IPS-18a (cell line): Measurements from ENCODE around the gene TLE6.
"Not testable (repeated sequence)": the region's sequence is repeated elsewhere in the genome, so short reads cannot be mapped to it uniquely, and the experiment has no call there.

Experiments used
- H3K27ac ChIP-seq: one replicate; pipeline ENCODE4 v1.5.1; 2013; ENCODE audit warnings: low read length
- H3K27me3 ChIP-seq: one replicate; pipeline ENCODE4 v1.6.1; 2013; ENCODE audit warnings: mild to moderate bottlenecking, low read length; ENCODE audit not compliant: control insufficient read depth, insufficient read depth
- H3K36me3 ChIP-seq: one replicate; pipeline ENCODE4 v1.6.1; 2013; ENCODE audit warnings: low read depth, low read length; ENCODE audit not compliant: control insufficient read depth
- H3K4me1 ChIP-seq: one replicate; pipeline ENCODE4 v1.6.1; 2013; ENCODE audit warnings: low read depth, low read length; ENCODE audit not compliant: control insufficient read depth
- H3K4me3 ChIP-seq: one replicate; pipeline ENCODE4 v1.5.1; 2013; ENCODE audit warnings: low read length
- H3K9ac ChIP-seq: one replicate; pipeline ENCODE4 v1.6.1; 2013; ENCODE audit warnings: mild to moderate bottlenecking, low read length, moderate library complexity
- H3K9me3 ChIP-seq: one replicate; pipeline ENCODE4 v1.6.1; 2013; ENCODE audit warnings: low read depth, low read length; ENCODE audit not compliant: control insufficient read depth

TLE6 gene

GRCh38 chr19:3034406-3034655 lies 57.0 kb downstream of the TLE6 start:
- Histone ChIP-seq H3K27me3 (peaks cover 72% of the 10 kb centered on the region), H3K4me1 (peaks cover 10% of the 10 kb centered on the region), H3K36me3 (no peaks in the 10 kb centered on the region), H3K9me3 (no peaks in the 10 kb centered on the region), H3K27ac (no peak overlapping the region), H3K9ac (no peak overlapping the region), H3K4me3 (no peak overlapping the region)

- H3K4me3 ChIP-seq, result peak overlapping the region; percentile 70
- no peaks in the 10 kb centered on the region for H3K9me3 ChIP-seq
- H3K27me3 ChIP-seq, result peaks cover 66% of the 10 kb centered on the region
- no peak overlapping the region for H3K27ac ChIP-seq
- H3K36me3 ChIP-seq, result no peaks in the 10 kb centered on the region
- peaks cover 10% of the 10 kb centered on the region for H3K4me1 ChIP-seq
- H3K9ac ChIP-seq, result peak overlapping the region; percentile 17
Observed at GRCh38 chr19:3034656-3035541, 57.5 kb downstream of the TLE6 start.

DNA sequence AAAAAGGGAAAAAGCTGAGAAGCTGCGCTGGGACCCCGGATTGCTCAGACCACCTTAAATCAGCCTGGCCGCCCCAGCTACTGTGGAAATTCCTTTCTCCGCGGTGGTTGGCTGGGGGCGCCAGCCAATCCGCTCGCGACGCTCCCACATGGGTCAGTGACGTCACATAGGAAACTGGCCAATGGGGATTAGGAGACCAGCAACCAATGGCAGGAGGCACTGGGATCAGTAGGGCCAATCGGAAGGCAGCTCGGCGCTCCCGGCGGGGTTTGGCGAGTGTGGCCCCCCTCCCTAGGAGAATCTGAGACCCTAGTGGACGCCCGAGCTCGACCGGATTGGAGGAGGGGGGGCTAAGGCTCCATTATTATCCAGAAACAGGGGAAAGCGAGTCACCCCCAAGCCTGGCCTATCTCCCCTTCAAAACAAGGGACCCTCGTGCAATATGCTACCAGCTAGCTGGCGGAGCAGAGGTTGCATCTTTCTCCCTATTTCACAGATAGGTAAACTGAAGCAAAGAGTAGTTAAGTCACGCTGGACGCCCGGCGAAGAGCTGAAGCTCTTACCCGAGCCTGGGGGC lies 58.3 kb downstream of the TLE6 start:
- Histone ChIP-seq H3K9me3 (no peaks in the 10 kb centered on the region), H3K9ac (peak overlapping the region; percentile 29), H3K4me3 (peak overlapping the region; percentile 70), H3K36me3 (no peaks in the 10 kb centered on the region), H3K4me1 (peaks cover 10% of the 10 kb centered on the region), H3K27me3 (peaks cover 59% of the 10 kb centered on the region), H3K27ac (peak overlapping the region; percentile 63)

GRCh38 chr19:3036119-3036976 lies 59.0 kb downstream of the TLE6 start:
- peaks cover 10% of the 10 kb centered on the region for H3K4me1 ChIP-seq
- H3K36me3 ChIP-seq, result no peaks in the 10 kb centered on the region
- peaks cover 52% of the 10 kb centered on the region for H3K27me3 ChIP-seq
- H3K9me3 ChIP-seq, result no peaks in the 10 kb centered on the region
- H3K4me3 ChIP-seq, result peak overlapping the region; percentile 70
- peak overlapping the region; percentile 45 for H3K9ac ChIP-seq
- peak overlapping the region; percentile 63 for H3K27ac ChIP-seq

- H3K4me3 ChIP-seq, result peak overlapping the region; percentile 70
- not testable (repeated sequence) for H3K27ac ChIP-seq, H3K9ac ChIP-seq
Observed at GRCh38 chr19:3036977-3037544, 59.7 kb downstream of the TLE6 start.

GRCh38 chr19:3038214-3038613 lies 60.9 kb downstream of the TLE6 start:
- Histone ChIP-seq H3K9ac (no peak overlapping the region), H3K4me1 (peaks cover 10% of the 10 kb centered on the region), H3K27ac (no peak overlapping the region), H3K4me3 (no peak overlapping the region), H3K36me3 (no peaks in the 10 kb centered on the region), H3K27me3 (peaks cover 35% of the 10 kb centered on the region), H3K9me3 (no peaks in the 10 kb centered on the region)

More at GRCh38 chr19:3036977-3037544, 59.7 kb downstream of the TLE6 start:
- H3K4me1 ChIP-seq, H3K9me3 ChIP-seq, H3K36me3 ChIP-seq: not testable (repeated sequence)
- H3K27me3 ChIP-seq, result peaks cover 45% of the 10 kb centered on the region

- Histone ChIP-seq H3K27me3 (peaks cover 26% of the 10 kb centered on the region), H3K4me1 (peaks cover 10% of the 10 kb centered on the region), H3K9ac (no peak overlapping the region), H3K9me3 (no peaks in the 10 kb centered on the region), H3K4me3 (no peak overlapping the region), H3K36me3 (no peaks in the 10 kb centered on the region), H3K27ac (no peak overlapping the region)
Observed at GRCh38 chr19:3039125-3039524, 61.8 kb downstream of the TLE6 start.

GRCh38 chr19:3039641-3040077 lies 62.3 kb downstream of the TLE6 start:
- H3K9me3 ChIP-seq, result no peaks in the 10 kb centered on the region
- H3K9ac ChIP-seq, result no peak overlapping the region
- peaks cover 9% of the 10 kb centered on the region for H3K4me1 ChIP-seq
- no peak overlapping the region for H3K27ac ChIP-seq
- no peaks in the 10 kb centered on the region for H3K36me3 ChIP-seq
- H3K27me3 ChIP-seq, result peaks cover 24% of the 10 kb centered on the region
- H3K4me3 ChIP-seq, result no peak overlapping the region

GRCh38 chr19:3041327-3041726 lies 64.0 kb downstream of the TLE6 start:
- no peak overlapping the region for H3K27ac ChIP-seq
- H3K4me1 ChIP-seq, result peaks cover 9% of the 10 kb centered on the region
- H3K36me3 ChIP-seq, result no peaks in the 10 kb centered on the region
- H3K4me3 ChIP-seq, result peak overlapping the region; percentile 24
- H3K9ac ChIP-seq, result no peak overlapping the region
- H3K9me3 ChIP-seq, result no peaks in the 10 kb centered on the region
- H3K27me3 ChIP-seq, result peaks cover 33% of the 10 kb centered on the region

DNA sequence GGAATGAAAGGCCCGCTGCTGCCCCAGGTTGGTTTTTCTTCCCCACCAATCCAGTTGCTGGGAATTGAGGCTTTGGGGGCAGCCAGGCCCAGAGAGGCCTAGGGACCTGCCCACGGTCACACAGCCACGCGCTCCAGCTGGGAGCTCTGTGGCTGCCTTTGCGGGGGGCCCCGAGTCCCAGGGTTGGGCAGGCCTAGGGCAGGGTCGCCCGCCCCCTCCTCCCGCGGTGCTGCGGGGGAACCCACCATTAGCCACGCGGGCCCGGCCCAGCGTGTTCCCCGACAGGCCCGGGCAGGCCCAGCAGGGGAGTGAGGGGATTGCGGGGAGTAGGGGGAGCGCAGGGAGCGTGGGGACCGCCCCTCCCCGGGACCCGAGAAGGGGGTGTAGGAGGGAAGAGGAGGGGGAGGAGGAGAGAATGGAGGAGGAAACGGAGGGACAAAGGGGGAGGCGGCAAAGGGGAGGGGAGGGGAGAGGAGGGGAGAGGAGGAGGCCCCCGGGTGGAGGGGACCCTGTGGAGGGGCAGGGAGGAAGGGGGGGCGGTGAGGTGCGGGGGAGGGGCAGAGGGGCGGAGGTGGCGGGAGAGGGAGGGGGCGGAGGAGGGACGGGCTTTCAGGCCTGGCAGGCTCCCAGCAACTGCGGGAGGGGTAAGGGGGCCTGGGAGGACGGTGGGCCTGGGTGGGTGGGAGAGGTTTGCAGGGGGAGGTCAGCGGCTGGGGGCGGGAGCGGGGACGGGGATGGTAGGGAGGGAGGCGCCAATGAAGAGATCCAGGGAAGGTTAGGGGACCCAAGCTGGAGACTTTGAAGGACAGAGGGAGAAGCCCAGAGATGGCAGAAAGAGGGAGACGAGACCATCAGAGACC lies 64.6 kb downstream of the TLE6 start:
- H3K27me3 ChIP-seq, result peaks cover 33% of the 10 kb centered on the region
- peak overlapping the region; percentile 24 for H3K4me3 ChIP-seq
- no peaks in the 10 kb centered on the region for H3K9me3 ChIP-seq
- H3K4me1 ChIP-seq, result peaks cover 6% of the 10 kb centered on the region
- no peaks in the 10 kb centered on the region for H3K36me3 ChIP-seq
- H3K27ac ChIP-seq, result no peak overlapping the region
- no peak overlapping the region for H3K9ac ChIP-seq
